ENCODE measurements around the gene IDS.
A peak's percentile ranks its signal among the peaks of the same experiment; 100 is the strongest.
"Not testable (repeated sequence)": the region's sequence is repeated elsewhere in the genome, so short reads cannot be mapped to it uniquely, and the experiment has no call there.

IDS gene

GRCh38 chrX:149498767-149499166 is 6.3 kb downstream of the IDS start:
- DNase-seq (ENCODE audit: low read depth) = no peak

DNA sequence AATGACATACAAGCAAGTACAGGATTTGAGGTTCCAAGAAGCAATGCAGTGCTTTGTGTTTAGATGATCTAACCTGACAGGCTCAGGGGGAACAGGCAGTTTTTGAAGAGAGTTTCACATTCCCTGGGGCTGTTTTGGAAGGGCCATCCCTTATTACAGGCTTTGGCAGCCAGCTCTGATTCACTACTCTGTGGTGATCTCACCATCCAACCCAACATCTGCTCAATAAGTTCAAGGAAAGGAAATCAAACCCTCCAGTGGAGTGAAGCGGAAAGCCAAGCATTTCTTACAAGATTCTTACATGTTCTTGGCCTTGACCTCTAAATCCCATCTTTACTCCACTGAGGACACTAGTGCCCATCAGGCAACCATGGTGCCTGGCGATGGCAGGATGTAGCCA is 7.5 kb downstream of the IDS start:
- DNase-seq (ENCODE audit: low read depth) = no peak

- no peak for DNase-seq (ENCODE audit: low read depth)
Observed at GRCh38 chrX:149497054-149497453, 8.1 kb downstream of the IDS start.

GRCh38 chrX:149495573-149496071 is 9.5 kb downstream of the IDS start:
- DNase-seq (ENCODE audit: low read depth) = no peak

DNA sequence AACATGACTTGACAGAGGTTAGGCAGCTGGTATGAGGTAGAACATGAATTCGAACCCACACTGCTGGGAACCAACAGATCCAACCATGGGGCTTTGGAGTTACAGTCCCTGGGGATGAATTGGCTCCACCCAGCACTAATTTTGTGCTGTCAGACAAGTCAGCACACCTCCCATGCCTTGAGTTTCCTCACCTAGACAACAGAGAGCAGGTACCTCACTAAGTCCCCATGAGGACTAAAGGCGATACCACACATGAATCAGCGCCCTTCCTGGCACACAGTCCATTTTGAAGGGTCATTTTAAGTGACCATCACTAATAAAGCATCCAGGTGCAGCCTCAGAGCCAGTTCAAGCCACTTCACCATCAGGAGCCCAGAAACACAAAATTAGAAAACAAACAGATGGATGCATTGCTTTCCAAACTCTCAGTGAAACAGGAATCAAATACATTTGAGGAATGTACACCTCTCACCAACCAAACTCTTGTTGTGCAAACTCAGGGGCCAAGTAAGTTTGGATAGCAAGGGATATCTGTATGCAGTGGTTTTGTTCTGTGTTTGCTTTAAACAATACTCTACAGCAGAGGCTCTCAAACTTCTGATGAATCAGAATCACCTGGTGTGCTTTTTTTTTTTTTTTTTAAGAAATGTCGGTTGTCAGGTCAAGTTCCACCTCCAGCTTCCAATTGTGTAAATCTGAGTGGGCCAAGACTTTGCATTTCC is 10.1 kb downstream of the IDS start:
- no peak for DNase-seq (ENCODE audit: low read depth)

DNA sequence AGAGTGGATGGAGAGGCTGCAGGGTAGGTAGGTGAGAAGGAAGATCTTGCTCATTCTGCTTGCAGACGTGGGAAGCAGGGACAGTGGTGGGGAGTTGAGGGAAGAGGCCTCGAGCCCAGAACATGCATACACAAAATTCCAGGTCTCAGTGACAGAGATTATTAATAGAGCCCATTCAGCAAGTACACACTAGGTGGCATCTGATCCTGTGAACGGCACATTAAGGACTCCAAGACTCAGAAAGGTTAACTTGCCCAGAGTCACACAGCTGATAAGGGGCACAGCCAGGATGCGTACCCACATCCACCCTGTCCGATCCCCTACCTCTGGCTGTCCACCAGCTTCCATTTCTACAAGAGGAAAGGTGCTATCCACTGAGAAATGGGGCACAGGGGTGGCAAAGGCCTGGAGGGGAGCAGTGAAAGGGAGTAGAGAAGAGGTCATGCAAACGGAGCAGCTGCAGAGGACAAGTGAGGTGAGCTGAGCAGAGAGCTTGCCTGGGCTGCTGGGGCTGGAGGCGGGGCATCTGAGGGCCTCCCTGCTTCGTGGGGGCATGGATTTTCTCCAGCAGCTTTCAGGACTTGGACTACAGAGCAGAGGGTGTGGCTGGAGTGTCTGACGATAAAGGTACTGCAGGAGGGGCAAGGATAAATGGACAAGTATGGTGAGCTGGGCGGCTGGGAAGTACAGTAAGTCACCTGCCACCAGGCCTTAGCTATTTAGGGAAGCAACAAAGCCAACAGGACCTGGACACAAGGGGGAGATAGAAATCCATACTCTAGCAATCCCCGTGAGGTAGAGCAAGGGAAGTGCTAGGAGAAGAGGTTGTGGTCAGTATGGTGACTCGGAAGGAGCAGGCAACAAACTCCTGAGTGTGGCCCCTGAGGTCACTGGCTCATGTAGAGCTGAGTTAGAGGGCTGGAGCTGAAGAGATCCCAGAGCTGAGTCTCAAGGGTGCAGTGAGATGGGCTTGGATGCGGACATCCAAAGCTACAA is 11.2 kb downstream of the IDS start:
- no peak for DNase-seq (ENCODE audit: low read depth)

DNA sequence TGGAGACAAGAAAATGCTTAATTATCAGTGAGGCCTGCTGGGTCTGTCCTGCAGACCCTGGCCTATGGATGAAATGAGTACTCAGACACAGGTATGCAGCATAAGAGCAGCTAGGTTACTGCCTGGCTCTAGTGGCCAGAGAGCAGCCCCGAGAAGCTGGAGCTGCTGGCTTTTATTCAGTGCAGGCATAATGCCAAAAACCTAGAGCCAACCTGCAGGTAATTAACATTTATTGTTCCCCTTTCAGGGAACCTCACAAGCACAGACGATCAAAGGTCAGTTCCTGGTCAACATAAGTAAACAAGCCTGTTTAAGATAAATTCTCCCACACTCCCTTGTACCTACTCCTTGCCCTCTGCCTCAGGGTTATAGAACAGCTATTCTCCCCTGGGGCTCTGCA is 13.3 kb downstream of the IDS start:
- DNase-seq (ENCODE audit: low read depth) = no peak

DNA sequence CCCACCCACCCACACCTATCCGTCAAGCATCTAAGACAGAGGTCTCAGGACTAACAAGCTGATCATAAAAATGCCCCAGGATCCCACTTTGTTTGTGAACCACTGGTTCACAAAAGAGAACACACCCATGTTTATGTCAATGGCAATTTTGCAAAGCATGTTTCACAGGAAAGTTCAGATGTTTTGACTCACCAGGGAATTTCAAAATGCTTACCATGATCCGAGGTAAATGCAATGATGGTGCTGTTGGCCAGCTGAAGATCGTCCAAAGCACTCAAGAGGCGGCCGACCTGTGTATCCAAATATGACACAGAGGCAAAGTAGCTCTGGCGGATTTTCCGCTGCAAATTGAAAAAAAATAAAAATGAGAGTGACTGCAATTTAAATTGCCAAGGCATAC is 15.0 kb downstream of the IDS start:
- no peak for DNase-seq (ENCODE audit: low read depth)

DNA sequence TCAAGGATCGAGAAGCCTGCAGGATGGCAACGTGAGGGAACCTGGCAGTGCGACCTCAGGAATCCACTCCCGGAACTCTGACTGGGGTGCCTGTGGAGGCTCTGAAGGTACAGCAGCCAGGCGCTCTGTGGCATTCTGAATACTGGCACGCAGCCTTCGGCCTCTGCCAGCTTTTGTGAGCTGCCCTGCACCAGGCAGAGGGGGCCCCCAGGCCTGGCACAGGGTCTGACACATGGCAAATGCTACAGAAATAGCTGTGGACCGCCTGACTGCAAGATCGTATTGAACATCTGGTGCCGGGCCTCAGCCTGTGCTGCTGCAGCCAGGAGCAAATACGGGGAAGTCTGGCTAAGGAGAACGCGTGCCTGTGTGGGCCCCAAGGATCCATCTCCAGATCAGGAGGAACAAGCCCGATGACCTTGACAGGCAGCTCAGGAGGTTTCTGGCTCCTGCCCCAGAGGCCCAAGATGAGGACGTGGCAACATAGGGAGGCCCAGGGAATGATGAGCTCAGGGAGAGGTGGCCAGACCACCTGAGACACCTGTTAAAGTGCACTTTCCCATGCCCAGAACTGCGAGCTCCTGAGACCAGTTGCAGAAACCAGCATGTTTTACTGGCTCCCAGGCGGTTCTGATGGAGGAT is 16.6 kb downstream of the IDS start:
- DNase-seq (ENCODE audit: low read depth) = not testable (repeated sequence)

DNA sequence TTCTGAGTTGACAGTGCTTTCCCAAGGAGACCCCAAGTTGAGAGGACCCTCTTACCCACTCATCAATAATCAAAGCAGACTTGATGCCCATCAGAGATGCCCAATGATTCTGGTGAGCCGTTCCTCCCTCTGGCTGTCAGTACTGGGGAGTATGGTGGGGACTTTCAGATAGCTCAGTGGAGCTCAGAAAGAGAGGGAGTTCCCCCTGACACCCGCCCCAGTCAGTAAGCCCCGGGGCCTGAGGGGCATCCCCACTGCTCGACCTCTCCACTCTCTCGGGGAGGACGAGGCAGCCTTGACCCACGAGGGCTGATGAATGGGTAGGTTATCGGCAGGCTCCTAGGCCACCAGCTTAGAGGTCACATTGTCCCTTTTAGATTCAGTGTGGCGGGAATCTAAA is 17.1 kb downstream of the IDS start:
- not testable (repeated sequence) for DNase-seq (ENCODE audit: low read depth)

DNA sequence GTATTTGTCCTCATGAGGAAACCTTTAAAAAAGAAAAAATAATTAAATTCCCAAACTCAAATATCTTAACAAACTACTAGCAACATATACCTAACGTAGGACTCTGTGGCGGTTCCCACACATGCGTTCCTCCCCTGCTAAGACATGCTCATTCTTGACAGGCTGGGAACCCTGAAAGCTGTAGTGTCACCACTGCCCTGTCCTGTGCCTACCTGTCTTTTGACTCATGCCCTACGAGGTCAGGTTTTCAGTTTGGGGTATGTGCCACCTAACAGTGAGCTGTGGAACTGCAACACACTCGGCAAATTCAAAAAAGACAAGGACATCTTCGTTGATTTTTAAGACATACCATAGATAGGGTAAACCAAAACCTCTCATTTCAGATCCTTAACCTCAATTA is 17.8 kb downstream of the IDS start:
- no peak for DNase-seq (ENCODE audit: low read depth)

DNA sequence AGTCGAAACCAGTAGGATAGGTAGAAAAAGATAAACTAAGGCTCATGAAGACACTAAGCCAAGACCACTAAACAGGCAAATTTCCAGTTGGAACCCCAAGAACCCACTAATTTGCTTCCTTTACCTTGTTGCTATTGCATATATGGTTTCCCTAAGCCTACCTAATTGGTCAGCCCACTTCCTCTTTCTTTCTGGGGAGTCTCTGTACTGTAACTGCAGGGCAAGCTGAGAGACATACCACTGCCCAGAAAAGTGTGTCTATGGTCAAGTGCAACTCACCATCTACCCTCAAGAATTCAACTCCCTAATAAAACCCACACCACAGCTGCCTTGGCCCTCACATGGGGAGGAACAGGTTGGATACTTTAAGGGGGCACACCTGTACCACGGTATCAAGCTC is 28.6 kb downstream of the IDS start:
- no peak for DNase-seq (ENCODE audit: low read depth)

- DNase-seq (ENCODE audit: low read depth) = no peak
Observed at GRCh38 chrX:149473966-149474365, 31.1 kb downstream of the IDS start.

GRCh38 chrX:149473092-149473491 is 32.0 kb downstream of the IDS start:
- DNase-seq (ENCODE audit: low read depth) = no peak

DNA sequence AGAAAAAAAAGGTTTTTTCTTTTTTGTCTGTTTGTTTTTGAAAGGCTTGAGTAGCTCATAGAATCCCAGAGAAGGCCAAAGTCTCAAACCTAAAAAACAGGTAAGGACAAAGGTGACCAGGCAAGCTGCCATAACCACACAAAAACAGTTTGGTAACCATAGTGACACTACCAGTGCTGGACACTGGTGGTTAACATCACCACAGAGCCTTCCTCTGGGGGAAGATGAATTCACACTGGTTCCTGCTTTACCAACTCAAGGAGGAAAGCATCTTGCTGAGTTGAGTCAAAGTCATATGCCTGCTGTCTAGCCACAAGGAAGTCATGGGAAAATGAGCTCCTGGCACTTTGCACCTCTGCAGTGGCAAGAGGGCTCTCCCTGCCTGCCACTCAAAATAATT is 32.5 kb downstream of the IDS start:
- DNase-seq (ENCODE audit: low read depth) = no peak

GRCh38 chrX:149471397-149471796 is 33.7 kb downstream of the IDS start:
- DNase-seq (ENCODE audit: low read depth) = no peak

- peak; percentile 37 for DNase-seq (ENCODE audit: low read depth)
Observed at GRCh38 chrX:149470955-149471354, 34.2 kb downstream of the IDS start.

GRCh38 chrX:149469406-149469805 is 35.7 kb downstream of the IDS start:
- no peak for DNase-seq (ENCODE audit: low read depth)

GRCh38 chrX:149467920-149468319 is 37.2 kb downstream of the IDS start:
- no peak for DNase-seq (ENCODE audit: low read depth)

- no peak for DNase-seq (ENCODE audit: low read depth)
Observed at GRCh38 chrX:149467461-149467860, 37.6 kb downstream of the IDS start.

DNA sequence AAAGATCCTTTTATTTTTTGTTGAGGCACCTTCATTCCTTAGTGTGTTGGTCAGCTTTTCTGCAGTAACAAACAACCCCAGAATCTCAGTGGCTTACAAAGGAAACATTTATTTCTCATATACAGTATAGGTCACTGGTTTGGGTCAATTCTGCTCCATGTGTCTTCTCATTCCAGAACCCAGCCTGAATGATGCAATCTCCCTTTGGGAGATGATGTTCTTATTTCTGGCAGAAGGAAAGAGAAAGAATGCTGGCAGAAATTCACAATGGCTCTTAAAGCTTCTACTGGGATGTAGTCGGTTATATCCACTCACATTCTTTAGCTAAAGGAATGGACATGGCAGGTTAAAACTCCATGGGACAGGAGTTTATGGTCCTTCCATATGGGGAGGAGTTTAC is 42.3 kb downstream of the IDS start:
- no peak for DNase-seq (ENCODE audit: low read depth)

DNA sequence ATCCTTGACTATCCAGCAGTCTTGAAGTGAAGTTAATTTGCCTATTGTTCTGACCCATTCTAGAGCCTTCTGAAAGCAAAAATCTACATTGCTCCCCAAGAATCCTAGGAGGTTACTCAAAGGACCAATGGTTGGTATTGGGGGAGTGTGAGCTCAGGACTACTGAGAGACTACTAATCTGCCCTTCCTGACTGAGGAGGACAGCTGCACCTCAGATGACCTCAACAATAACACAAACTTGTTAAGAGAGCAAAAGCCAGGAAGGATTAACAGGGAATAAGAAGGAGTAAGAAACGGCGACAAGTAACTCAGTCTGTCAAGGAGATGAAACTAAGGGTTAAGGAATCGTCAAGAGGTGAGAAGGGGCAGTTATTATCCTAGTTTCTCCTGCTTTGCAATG is 43.4 kb downstream of the IDS start:
- DNase-seq (ENCODE audit: low read depth) = no peak

DNA sequence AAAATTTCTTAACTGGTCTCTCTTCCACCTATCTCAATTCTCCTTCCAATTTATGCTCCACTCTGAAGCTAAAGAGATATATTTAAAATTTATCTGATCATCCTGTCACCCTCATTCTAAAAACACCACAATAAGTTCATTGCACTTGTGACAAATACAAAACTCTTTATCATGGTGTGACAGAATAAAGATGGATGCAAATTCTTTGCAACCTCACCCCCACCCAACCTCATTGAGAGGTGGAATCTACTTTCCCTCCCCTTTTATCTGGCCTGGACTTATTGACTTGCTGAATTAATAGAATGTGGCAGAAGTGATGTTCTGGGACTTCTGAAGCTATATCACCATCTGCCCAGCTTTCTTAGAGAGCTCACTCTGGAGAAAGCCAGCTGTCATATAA is 46.5 kb downstream of the IDS start:
- DNase-seq (ENCODE audit: low read depth) = no peak

Data from activated gamma-delta T cell treated with anti-CD3 and anti-CD28 coated beads, Interleukin-2, amount 50 U/mL, for 16 hours (primary cell).